ENCODE data around the gene CD59.

GRCh38 chr11:33659370-33660139 lies 76.7 kb downstream of the CD59 start:
- TF ChIP-seq CTCF (conservative IDR thresholded peaks at IDR 0.05; ENCODE audit: low read length) (no peak), EZH2phosphoT487 (IDR thresholded peaks at IDR 0.05; ENCODE audit: borderline replicate concordance) (no peak)

All from Loucy (cell line).